GM18951 (cell line): Measurements from ENCODE around the gene GRB2.
"Not testable (repeated sequence)": the region's sequence is repeated elsewhere in the genome, so short reads cannot be mapped to it uniquely, and the experiment has no call there.

ENCODE experiments used
- POLR2A ChIP-seq: IDR thresholded peaks from 4 replicates; pipeline ENCODE4 v1.6.1; 2011; ENCODE audit warnings: mild to moderate bottlenecking; ENCODE audit not compliant: insufficient read length, insufficient read depth; ENCODE audit errors: extremely low read depth
- in situ Hi-C: fragments of 300-500 bp; cut with MboI; formaldehyde crosslinking; loops from one replicate; pipeline ENCODE4 v1.12.0; 2022; ENCODE audit warnings: low sequenced_read_pairs, mixed read lengths, inconsistent platforms; ENCODE audit not compliant: unreplicated experiment

Gene GRB2

GRCh38 chr17:75387771-75388170, 17.7 kb downstream of the GRB2 start:
- no peak for TF ChIP-seq POLR2A
- in situ Hi-C loops: no loop called here

GRCh38 chr17:75386430-75386829, 19.0 kb downstream of the GRB2 start:
- in situ Hi-C loops: no loop called here
- no peak for TF ChIP-seq POLR2A

DNA sequence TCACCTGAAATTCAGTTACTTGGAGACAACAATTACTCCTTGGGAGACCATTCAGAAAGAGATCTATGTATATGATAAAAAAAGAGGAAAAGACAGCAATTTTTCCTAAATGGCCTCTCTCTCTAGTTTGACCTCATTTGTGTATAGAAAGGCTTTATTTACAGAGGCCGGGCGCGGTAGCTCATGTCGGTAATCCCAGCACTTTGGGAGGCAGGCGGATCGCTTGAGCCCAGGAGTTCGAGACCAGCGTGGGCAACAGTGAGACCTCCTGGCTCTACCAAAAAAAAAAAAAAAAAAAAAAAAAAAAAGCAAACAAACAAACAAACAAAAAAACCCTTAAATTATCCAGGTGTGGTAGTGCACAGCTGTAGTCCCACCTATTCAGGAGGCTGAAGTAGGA, 20.7 kb downstream of the GRB2 start:
- TF ChIP-seq POLR2A: no peak
- in situ Hi-C loops: no loop called here

DNA sequence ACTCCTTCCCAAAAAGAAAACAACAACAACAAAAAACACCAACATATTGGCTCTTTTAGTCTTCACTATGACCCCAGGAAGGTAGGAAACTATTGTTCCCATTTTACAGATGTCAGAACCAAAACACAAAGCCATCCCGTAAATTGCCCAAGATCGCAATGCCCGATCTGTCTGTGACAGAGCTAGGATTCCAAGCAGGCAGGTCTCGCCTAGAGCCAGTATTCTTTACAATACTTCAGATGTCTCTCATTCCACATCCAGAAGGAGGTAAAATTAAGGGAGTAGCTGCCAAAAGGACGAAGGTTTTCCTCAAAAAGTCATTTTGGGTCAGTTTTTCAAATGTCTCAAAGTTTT, 21.7 kb downstream of the GRB2 start:
- in situ Hi-C loops: no loop called here
- no peak for TF ChIP-seq POLR2A

GRCh38 chr17:75380750-75381149, 24.7 kb downstream of the GRB2 start:
- no peak for TF ChIP-seq POLR2A
- in situ Hi-C loops: no loop called here

- in situ Hi-C loops: no loop called here
- no peak for TF ChIP-seq POLR2A
Observed at GRCh38 chr17:75380315-75380714, 25.2 kb downstream of the GRB2 start.

- in situ Hi-C loops: not testable (repeated sequence)
Observed at GRCh38 chr17:75379426-75379825, 26.1 kb downstream of the GRB2 start.

GRCh38 chr17:75373280-75373679, 32.2 kb downstream of the GRB2 start:
- in situ Hi-C loops: no loop called here
- no peak for TF ChIP-seq POLR2A

DNA sequence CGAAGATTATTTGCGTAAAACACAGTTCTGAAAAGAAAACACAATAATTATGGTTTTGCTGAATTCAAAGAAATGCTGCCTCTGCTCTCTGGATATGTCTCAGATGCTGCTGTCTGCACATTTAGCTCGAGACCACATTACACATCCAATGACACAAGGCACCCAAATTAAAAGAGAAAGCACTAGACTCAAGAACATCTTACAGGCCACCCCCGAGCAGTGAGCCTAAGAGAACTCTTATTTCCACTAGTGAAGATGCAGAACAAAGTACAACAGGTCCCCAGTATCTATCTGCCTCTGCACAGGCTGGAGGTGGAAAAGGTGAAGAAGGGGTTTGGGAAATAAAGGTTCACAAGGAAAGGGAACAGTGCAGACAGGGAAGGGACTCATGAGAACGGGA, 33.5 kb downstream of the GRB2 start:
- in situ Hi-C loops: no loop called here
- no peak for TF ChIP-seq POLR2A

DNA sequence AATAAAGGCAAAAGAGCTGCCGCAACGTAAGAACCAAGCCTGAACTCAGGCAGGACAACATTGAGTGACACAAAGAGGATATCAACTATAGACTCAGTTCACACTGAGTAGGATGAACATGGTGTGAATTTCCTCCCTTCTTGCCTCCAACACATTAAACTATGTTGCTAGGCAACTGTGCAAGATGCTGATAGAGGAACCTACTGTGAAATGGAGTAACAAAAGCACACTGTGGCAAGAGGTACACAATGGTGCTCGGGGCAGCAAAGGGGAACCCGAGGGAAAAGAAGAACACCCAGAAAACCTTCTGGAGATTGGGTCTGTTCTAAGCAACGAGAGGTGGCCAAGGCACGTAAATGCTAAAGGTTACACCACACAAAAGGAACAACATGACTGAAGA, 34.1 kb downstream of the GRB2 start:
- in situ Hi-C loops: no loop called here

GRCh38 chr17:75370286-75370915, 35.1 kb downstream of the GRB2 start:
- in situ Hi-C loops: no loop called here
- TF ChIP-seq POLR2A: no peak

More for the DNA sequence above, 34.1 kb downstream of the GRB2 start:
- TF ChIP-seq POLR2A: no peak

GRCh38 chr17:75367838-75368789, 37.4 kb downstream of the GRB2 start:
- in situ Hi-C loops: not testable (repeated sequence)

- in situ Hi-C loops: no loop called here
- TF ChIP-seq POLR2A: no peak
Observed at GRCh38 chr17:75367312-75367711, 38.2 kb downstream of the GRB2 start.

- in situ Hi-C loops: no loop called here
- TF ChIP-seq POLR2A: no peak
Observed at GRCh38 chr17:75366432-75366831, 39.0 kb downstream of the GRB2 start.

GRCh38 chr17:75365931-75366275, 39.6 kb downstream of the GRB2 start:
- no peak for TF ChIP-seq POLR2A
- in situ Hi-C loops: no loop called here
